IPS-18c (cell line): Measurements from ENCODE around the gene KLRD1.
"Not testable (repeated sequence)": the region's sequence is repeated elsewhere in the genome, so short reads cannot be mapped to it uniquely, and the experiment has no call there.

Experiments used
- H3K4me3 ChIP-seq: 2 replicates; pipeline ENCODE4 v1.7.0; 2013; ENCODE audit warnings: low read depth, mild to moderate bottlenecking, low read length, moderate library complexity; ENCODE audit not compliant: insufficient read depth
- H3K9me3 ChIP-seq: one replicate; pipeline ENCODE4 v1.6.1; 2013; ENCODE audit warnings: mild to moderate bottlenecking, low read length, moderate library complexity; ENCODE audit not compliant: control insufficient read depth, insufficient read depth

The KLRD1 gene

GRCh38 chr12:10319388-10319787 is 11.7 kb downstream of the KLRD1 start:
- Histone ChIP-seq H3K4me3 (no peak overlapping the region), H3K9me3 (no peaks in the 10 kb centered on the region)

DNA sequence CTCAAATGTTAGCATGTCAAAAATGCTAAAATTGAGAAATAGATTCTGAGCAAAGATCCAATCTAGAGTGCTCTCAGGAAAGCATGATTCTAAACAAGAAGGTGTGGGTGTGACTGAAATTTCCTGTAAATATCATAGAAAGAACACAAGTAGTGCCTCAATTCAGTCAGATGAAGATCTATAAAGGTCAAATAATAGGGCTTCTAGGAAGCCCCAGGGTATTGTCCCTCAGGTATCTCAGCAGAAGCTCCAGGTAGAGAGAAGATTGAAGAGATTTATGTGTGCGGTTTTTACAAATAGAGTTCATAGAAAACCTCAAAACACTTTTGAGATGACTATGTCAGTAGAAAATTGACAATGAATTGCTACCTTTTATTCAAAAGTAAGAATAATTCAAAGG is 13.0 kb downstream of the KLRD1 start:
- no peaks in the 10 kb centered on the region for H3K9me3 ChIP-seq
- no peak overlapping the region for H3K4me3 ChIP-seq

GRCh38 chr12:10328691-10329090 is 21.0 kb downstream of the KLRD1 start:
- not testable (repeated sequence) for H3K9me3 ChIP-seq, H3K4me3 ChIP-seq

GRCh38 chr12:10331642-10332239 is 24.1 kb downstream of the KLRD1 start:
- H3K9me3 ChIP-seq: no peaks in the 10 kb centered on the region
- no peak overlapping the region for H3K4me3 ChIP-seq

GRCh38 chr12:10336196-10336595 is 28.5 kb downstream of the KLRD1 start:
- not testable (repeated sequence) for H3K9me3 ChIP-seq, H3K4me3 ChIP-seq

DNA sequence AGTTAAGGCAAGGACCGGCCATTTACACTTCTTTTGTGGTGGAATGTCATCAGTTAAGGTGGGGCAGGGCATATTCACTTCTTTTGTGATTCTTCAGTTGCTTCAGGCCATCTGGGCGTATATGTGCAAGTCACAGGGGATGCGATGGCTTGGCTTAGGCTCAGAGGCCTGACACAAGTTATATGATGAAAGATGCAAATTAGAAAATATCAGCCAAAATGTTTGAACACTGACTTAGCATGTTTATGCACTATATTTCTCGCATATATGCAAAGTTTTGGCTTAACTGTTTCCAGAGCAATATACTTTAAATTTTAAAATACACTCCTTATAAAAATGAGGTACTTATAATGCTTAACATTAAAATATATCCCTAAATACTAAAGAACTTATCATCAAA is 30.8 kb downstream of the KLRD1 start:
- not testable (repeated sequence) for H3K9me3 ChIP-seq, H3K4me3 ChIP-seq

- peaks cover 2% of the 10 kb centered on the region for H3K9me3 ChIP-seq
These were observed 31.6 kb downstream of the KLRD1 start for GRCh38 chr12:10339053-10339840.

DNA sequence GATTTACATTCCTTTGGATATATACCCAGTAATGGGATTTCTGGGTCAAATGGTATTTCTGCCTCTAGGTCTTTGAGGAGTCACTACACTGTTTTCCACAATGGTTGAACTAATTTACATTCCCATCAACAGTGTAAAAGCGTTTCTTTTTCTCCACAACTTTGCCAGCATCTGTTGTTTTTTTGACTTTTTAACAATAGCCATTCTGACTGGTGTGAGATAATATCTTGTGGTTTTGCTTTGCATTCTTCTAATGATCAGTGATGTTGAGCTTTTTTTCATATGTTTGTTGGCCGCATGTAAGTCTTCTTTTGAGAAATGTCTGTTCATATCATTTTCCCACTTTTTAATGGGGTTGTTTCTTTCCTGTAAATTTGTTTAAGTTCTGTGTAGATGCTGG is 33.3 kb downstream of the KLRD1 start:
- H3K4me3 ChIP-seq, H3K9me3 ChIP-seq: not testable (repeated sequence)

More at GRCh38 chr12:10339053-10339840, 31.6 kb downstream of the KLRD1 start:
- no peak overlapping the region for H3K4me3 ChIP-seq

- no peak overlapping the region for H3K4me3 ChIP-seq
- H3K9me3 ChIP-seq: peaks cover 2% of the 10 kb centered on the region
These were observed 34.3 kb downstream of the KLRD1 start for GRCh38 chr12:10341892-10342509.

DNA sequence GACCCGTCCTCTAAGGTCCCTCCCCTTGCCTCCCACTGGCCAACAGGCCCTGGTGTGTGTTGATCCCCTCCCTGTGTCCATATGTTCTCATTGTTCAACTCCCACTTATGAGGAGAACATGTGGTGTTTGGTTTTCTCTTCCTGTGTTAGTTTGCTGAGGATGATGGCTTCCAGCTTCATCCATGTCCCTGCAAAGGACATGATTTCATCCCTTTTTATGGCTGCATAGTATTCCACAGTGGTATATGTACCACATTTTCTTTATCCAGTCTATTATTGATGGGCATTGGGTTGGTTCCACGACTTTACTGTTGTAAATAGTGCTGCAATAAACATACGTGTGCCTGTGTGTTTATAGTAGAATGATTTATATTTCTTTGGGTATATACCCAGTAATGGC is 43.8 kb downstream of the KLRD1 start:
- not testable (repeated sequence) for H3K9me3 ChIP-seq, H3K4me3 ChIP-seq

GRCh38 chr12:10354071-10354470 is 46.4 kb downstream of the KLRD1 start:
- peaks cover 4% of the 10 kb centered on the region for H3K9me3 ChIP-seq
- H3K4me3 ChIP-seq: no peak overlapping the region

DNA sequence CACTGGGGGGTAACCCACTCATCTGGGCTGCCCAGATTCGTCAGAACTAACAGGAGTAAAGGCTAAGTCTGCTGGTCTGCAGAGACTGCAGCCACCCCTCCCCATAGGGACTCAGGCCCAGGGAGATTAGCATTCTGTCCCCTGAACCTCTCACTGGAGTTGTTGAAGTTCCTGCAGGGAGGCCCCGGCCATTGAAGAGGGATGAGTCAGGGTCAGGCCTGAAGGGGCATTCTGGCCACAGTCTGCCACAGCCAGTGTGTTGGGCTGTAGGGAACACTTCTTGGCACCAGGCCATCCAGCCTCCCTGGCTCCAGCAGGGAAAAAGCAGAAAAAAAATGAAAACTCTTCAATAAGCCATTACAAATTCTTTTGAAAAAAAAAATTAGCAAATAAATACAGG is 46.8 kb downstream of the KLRD1 start:
- Histone ChIP-seq H3K9me3 (peaks cover 4% of the 10 kb centered on the region), H3K4me3 (no peak overlapping the region)

DNA sequence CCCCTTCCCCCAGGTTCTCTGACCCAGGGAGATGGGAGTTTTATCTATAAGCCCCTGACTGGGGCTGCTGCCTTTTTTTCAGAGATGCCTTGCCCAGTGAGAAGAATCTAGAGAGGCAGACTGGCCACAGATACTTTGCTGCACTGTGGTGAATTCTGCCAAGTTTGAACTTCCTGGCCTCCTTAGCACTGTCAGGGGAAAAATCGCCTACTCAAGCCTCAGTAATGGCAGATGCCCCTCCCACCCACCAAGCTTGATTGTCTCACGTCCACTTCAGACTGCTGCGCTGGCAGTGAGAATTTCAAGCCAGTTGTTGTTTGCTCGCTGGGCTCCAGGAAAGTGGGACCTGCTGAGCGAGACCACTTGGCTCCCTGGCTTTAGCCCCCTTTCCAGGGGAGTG is 50.5 kb downstream of the KLRD1 start:
- Histone ChIP-seq H3K4me3 (no peak overlapping the region), H3K9me3 (peaks cover 4% of the 10 kb centered on the region)

- Histone ChIP-seq H3K9me3 (peaks cover 4% of the 10 kb centered on the region), H3K4me3 (no peak overlapping the region)
These were observed 51.3 kb downstream of the KLRD1 start for GRCh38 chr12:10358969-10359368.

DNA sequence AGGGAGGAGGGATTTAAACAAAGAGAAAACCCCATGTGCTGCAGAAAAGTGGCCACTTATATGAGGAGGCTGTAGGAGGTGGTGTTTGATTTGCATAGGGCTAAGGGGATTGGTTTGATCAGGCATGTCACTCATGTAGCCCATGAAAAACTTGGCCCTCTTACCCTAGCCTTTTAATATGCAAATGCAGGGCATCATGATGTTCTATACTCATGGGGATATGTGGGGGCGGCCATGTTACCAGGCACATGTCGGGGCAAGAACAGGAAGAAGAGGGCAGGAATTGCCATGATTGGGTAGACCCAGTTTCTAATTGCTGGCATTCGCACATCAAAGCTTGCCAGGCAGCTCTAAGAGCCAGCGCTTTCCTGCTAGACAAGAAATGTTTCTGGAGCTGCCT is 53.4 kb downstream of the KLRD1 start:
- Histone ChIP-seq H3K9me3 (peaks cover 4% of the 10 kb centered on the region), H3K4me3 (no peak overlapping the region)

GRCh38 chr12:10361622-10362021 is 54.0 kb downstream of the KLRD1 start:
- Histone ChIP-seq H3K4me3 (no peak overlapping the region), H3K9me3 (peaks cover 4% of the 10 kb centered on the region)

- H3K4me3 ChIP-seq: no peak overlapping the region
These were observed 54.7 kb downstream of the KLRD1 start for GRCh38 chr12:10362325-10362724.

More at GRCh38 chr12:10362325-10362724, 54.7 kb downstream of the KLRD1 start:
- peaks cover 4% of the 10 kb centered on the region for H3K9me3 ChIP-seq
